Testis (tissue), 5 donors: ENCODE measurements around the gene EXOC3. TPM values are rescaled to one million over a fixed set of nuclear protein-coding genes. Genes with fewer than 3 reads are reported as not detected.

Source experiments
- DNase-seq: peaks from one replicate; pipeline ENCODE4 v3.0.0-alpha.2; 2019
- H3K27ac ChIP-seq, 2 donors: fragments of 200-600 bp; sonication (generic); one replicate each; pipeline ENCODE4 v1.5.1; 2019
- H3K27me3 ChIP-seq: fragments of 200-600 bp; sonication (generic); one replicate; pipeline ENCODE4 v1.5.1; 2019
- H3K36me3 ChIP-seq: fragments of 200-600 bp; sonication (generic); one replicate; pipeline ENCODE4 v1.5.1; 2017; ENCODE audit warnings: low read depth; ENCODE audit errors: missing control alignments
- H3K4me1 ChIP-seq: fragments of 200-600 bp; sonication (generic); one replicate; pipeline ENCODE4 v1.5.1; 2019
- H3K4me3 ChIP-seq, 2 donors: fragments of 200-600 bp; sonication (generic); one replicate each; pipeline ENCODE4 v1.5.1; 2017 to 2019
- H3K9me3 ChIP-seq: fragments of 200-600 bp; sonication (generic); one replicate; pipeline ENCODE4 v1.5.1; 2017
- CTCF ChIP-seq, 3 experiments: fragments of 450-650 bp in 2 of 3; fragments of 200-600 bp in 1 of 3; sonication (generic) in 1 of 3; IDR thresholded peaks; one replicate each; pipeline ENCODE4 v1.5.1; 2016 to 2019; ENCODE audit warnings: antibody characterized with exemption in 3 of 3, mild to moderate bottlenecking in 2 of 3, moderate library complexity in 1 of 3
- POLR2A ChIP-seq: fragments of 450-650 bp; IDR thresholded peaks from one replicate; pipeline ENCODE4 v1.6.1; 2017; ENCODE audit warnings: antibody characterized with exemption, mild to moderate bottlenecking, moderate library complexity
- WGBS, 2 donors: methylation state at CpG; one replicate each; pipeline ENCODE4 v1.1.5; 2018; 5-methylcytosine and 5-hydroxymethylcytosine counted together
- intact Hi-C: fragments of 100-400 bp; cut with DNase I; formaldehyde crosslinking; loops from one replicate; pipeline ENCODE4 v1.15.1; 2023; ENCODE audit warnings: low total_unique reads
- long read RNA-seq, 2 donors: transcript quantifications; one replicate each; lab custom pipeline, GENCODE V29; 2026
- polyA plus RNA-seq: library from polyadenylated mRNA; stranded (reverse); fragments of 350-450 nt; fragmentation: Illumina TruSeq; extraction: RNeasy Lipid Tissue Mini Kit (QIAGEN cat#74804); gene quantifications from one replicate; pipeline ENCODE4 v1.2.3, GENCODE V29; 2014; ENCODE audit warnings: low read depth, low replicate concordance; ENCODE audit not compliant: insufficient read depth
- total RNA-seq, 2 donors: library from RNA; depleted of rRNA; stranded (reverse); fragments of >200 nt; gene quantifications; one replicate each; pipeline ENCODE4 v1.2.3, GENCODE V29; 2016

Gene EXOC3
- total RNA-seq = 100 to 1,000 TPM; 120 to 122 TPM
- 111 TPM for polyA plus RNA-seq
- long read RNA-seq, donor 1, partial matches to known transcripts = 5 of 13 reads
- long read RNA-seq, donor 1, other reads (novel, unspliced or antisense) = 0 of 13 reads
- long read RNA-seq, donor 2, partial matches to known transcripts = 0 of 4 reads
- long read RNA-seq, donor 2, other reads (novel, unspliced or antisense) = 0 of 4 reads

GRCh38 chr5:442335-443238 is at the start of gene EXOC3:
Gene EXOC3 (plus strand): TSS chr5:443176. CDS start chr5:446206, 3,030 bp downstream.
- peak within 1 kb of the TSS; percentile 69 to 70 for H3K27ac ChIP-seq
- no peaks in the 10 kb centered on the region for H3K36me3 ChIP-seq
- DNase-seq = peak; percentile 78
- 4 to 7% methylated on average over 34 to 55 of the region's 73 CpGs for WGBS, 2 donors
- peak within 1 kb of the TSS; percentile 82 to 96 for H3K4me3 ChIP-seq
- intact Hi-C loops = no loop called here
- peaks cover 21% of the 10 kb centered on the region for H3K4me1 ChIP-seq
- H3K27me3 ChIP-seq = no peaks in the 10 kb centered on the region
- no peaks in the 10 kb centered on the region for H3K9me3 ChIP-seq
- TF ChIP-seq CTCF (IDR thresholded peaks at IDR 0.05) (no peak), POLR2A (no peak)

GRCh38 chr5:393846-394275 is 49.1 kb upstream of the EXOC3 start:
- H3K4me1 ChIP-seq = no peaks in the 10 kb centered on the region
- no peaks in the 10 kb centered on the region for H3K27me3 ChIP-seq
- DNase-seq = peak; percentile 11
- H3K4me3 ChIP-seq = no peak overlapping the region
- H3K36me3 ChIP-seq = no peaks in the 10 kb centered on the region
- intact Hi-C loops = no loop called here
- H3K27ac ChIP-seq = no peak overlapping the region
- no peaks in the 10 kb centered on the region for H3K9me3 ChIP-seq
- TF ChIP-seq CTCF (IDR thresholded peaks at IDR 0.05) (no peak), POLR2A (no peak)
- 90 to 96% methylated on average over 10 of the region's 10 CpGs for WGBS, 2 donors

GRCh38 chr5:394671-395155 is 48.3 kb upstream of the EXOC3 start:
- 88 to 89% methylated on average over 7 to 18 of the region's 18 CpGs for WGBS, 2 donors
- Histone ChIP-seq H3K27me3 (no peaks in the 10 kb centered on the region), H3K4me3 (no peak overlapping the region), H3K4me1 (peaks cover 4% of the 10 kb centered on the region), H3K27ac (no peak overlapping the region), H3K9me3 (no peaks in the 10 kb centered on the region), H3K36me3 (no peaks in the 10 kb centered on the region)
- TF ChIP-seq POLR2A (no peak), CTCF (IDR thresholded peaks at IDR 0.05) (no peak)
- intact Hi-C loops = no loop called here
- DNase-seq = no peak

GRCh38 chr5:395156-395920 is 47.6 kb upstream of the EXOC3 start:
- no peak for DNase-seq
- 80 to 85% methylated on average over 12 to 21 of the region's 21 CpGs for WGBS, 2 donors
- H3K27me3 ChIP-seq = no peaks in the 10 kb centered on the region
- no peak for TF ChIP-seq CTCF (IDR thresholded peaks at IDR 0.05)
- no peak for TF ChIP-seq POLR2A
- H3K4me1 ChIP-seq = peaks cover 8% of the 10 kb centered on the region
- no peaks in the 10 kb centered on the region for H3K9me3 ChIP-seq
- H3K36me3 ChIP-seq = no peaks in the 10 kb centered on the region
- no peak overlapping the region for H3K27ac ChIP-seq
- intact Hi-C loops = no loop called here
- no peak overlapping the region for H3K4me3 ChIP-seq
